Esophagus squamous epithelium (tissue), 5 donors: ENCODE data around the gene TIMP3. TPM values are rescaled to one million over a fixed set of nuclear protein-coding genes. Genes with fewer than 3 reads are reported as not detected.

Experiments
- DNase-seq: peaks from one replicate; lab custom pipeline; 2025; lab: John Stamatoyannopoulos, UW
- H3K27ac ChIP-seq, 4 donors: fragments of 200-600 bp; sonication (generic); one replicate each; pipeline ENCODE4 v1.5.1; 2016 to 2019; ENCODE audit warnings: mild to moderate bottlenecking in 1 of 4
- H3K27me3 ChIP-seq, 4 donors: fragments of 200-600 bp; sonication (generic); 1 replicate in 3 of 4; 2 replicates in 1 of 4; pipeline versions ENCODE4 v1.5.1 to v1.6.0; 2017 to 2021; ENCODE audit warnings: antibody characterized with exemption in 1 of 4
- H3K36me3 ChIP-seq, 3 donors: fragments of 200-600 bp; sonication (generic); one replicate each; pipeline ENCODE4 v1.5.1; 2016 to 2019
- H3K4me1 ChIP-seq, 3 donors: fragments of 200-600 bp; sonication (generic); one replicate each; pipeline ENCODE4 v1.5.1; 2017 to 2019
- H3K4me3 ChIP-seq, 4 donors: fragments of 200-600 bp; sonication (generic); 1 replicate in 3 of 4; 2 replicates in 1 of 4; pipeline ENCODE4 v1.5.1; 2016 to 2019; ENCODE audit warnings: mild to moderate bottlenecking in 2 of 4, moderate library complexity in 1 of 4
- H3K9me3 ChIP-seq, 3 donors: fragments of 200-600 bp; sonication (generic); one replicate each; pipeline ENCODE4 v1.5.1; 2016 to 2019
- POLR2A ChIP-seq, 4 donors: fragments of 450-650 bp; IDR thresholded peaks; one replicate each; pipeline ENCODE4 v1.6.1; 2017; ENCODE audit warnings: antibody characterized with exemption in 4 of 4, mild to moderate bottlenecking in 4 of 4, moderate library complexity in 3 of 4
- WGBS, 2 donors: methylation state at CpG; one replicate each; pipeline ENCODE4 v1.1.5; 2018; 5-methylcytosine and 5-hydroxymethylcytosine counted together
- intact Hi-C: fragments of 100-400 bp; cut with DNase I; formaldehyde crosslinking; loops from one replicate; pipeline ENCODE4 v1.15.0; 2022
- total RNA-seq, 4 donors: library from RNA; depleted of rRNA; stranded (reverse); fragments of >200 nt; gene quantifications; one replicate each; pipeline ENCODE4 v1.1.0, GENCODE V29; 2016
- TF ChIP-seq, protein P1 (sequence below), 6 experiments: fragments of 450-650 bp in 4 of 6; fragments of 200-600 bp in 2 of 6; sonication (generic) in 2 of 6; IDR thresholded peaks; one replicate each; pipeline ENCODE4 v1.5.1; 2016 to 2019; ENCODE audit warnings: antibody characterized with exemption in 6 of 6, mild to moderate bottlenecking in 4 of 6, moderate library complexity in 4 of 6
- donor health status: DM: yes; HTN: yes; CAD: no.

Gene TIMP3
- total RNA-seq, 4 donors from 2014 or later, result 15.3 to 306 (median 54.2) TPM

- peaks cover 0 to 19% (median 0%) of the 10 kb centered on the region in 3 donors for H3K4me1 ChIP-seq
- WGBS, 2 donors, result 72% methylated on average over 4 of the region's 4 CpGs
- H3K27me3 ChIP-seq, result peaks cover 0 to 11% (median 0%) of the 10 kb centered on the region in 4 donors
- no peak overlapping the region for H3K27ac ChIP-seq
- no peaks in the 10 kb centered on the region for H3K36me3 ChIP-seq
- intact Hi-C loops, result no loop called here
- no peak overlapping the region for H3K4me3 ChIP-seq
- H3K9me3 ChIP-seq, result no peaks in the 10 kb centered on the region
- TF ChIP-seq, protein P1, sequence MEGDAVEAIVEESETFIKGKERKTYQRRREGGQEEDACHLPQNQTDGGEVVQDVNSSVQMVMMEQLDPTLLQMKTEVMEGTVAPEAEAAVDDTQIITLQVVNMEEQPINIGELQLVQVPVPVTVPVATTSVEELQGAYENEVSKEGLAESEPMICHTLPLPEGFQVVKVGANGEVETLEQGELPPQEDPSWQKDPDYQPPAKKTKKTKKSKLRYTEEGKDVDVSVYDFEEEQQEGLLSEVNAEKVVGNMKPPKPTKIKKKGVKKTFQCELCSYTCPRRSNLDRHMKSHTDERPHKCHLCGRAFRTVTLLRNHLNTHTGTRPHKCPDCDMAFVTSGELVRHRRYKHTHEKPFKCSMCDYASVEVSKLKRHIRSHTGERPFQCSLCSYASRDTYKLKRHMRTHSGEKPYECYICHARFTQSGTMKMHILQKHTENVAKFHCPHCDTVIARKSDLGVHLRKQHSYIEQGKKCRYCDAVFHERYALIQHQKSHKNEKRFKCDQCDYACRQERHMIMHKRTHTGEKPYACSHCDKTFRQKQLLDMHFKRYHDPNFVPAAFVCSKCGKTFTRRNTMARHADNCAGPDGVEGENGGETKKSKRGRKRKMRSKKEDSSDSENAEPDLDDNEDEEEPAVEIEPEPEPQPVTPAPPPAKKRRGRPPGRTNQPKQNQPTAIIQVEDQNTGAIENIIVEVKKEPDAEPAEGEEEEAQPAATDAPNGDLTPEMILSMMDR (IDR thresholded peaks at IDR 0.05), result no peak
- TF ChIP-seq POLR2A (IDR thresholded peaks at IDR 0.05), result no peak
- no peak for DNase-seq
These were observed 80.9 kb downstream of the TIMP3 start for GRCh38 chr22:32882360-32882755.

DNA sequence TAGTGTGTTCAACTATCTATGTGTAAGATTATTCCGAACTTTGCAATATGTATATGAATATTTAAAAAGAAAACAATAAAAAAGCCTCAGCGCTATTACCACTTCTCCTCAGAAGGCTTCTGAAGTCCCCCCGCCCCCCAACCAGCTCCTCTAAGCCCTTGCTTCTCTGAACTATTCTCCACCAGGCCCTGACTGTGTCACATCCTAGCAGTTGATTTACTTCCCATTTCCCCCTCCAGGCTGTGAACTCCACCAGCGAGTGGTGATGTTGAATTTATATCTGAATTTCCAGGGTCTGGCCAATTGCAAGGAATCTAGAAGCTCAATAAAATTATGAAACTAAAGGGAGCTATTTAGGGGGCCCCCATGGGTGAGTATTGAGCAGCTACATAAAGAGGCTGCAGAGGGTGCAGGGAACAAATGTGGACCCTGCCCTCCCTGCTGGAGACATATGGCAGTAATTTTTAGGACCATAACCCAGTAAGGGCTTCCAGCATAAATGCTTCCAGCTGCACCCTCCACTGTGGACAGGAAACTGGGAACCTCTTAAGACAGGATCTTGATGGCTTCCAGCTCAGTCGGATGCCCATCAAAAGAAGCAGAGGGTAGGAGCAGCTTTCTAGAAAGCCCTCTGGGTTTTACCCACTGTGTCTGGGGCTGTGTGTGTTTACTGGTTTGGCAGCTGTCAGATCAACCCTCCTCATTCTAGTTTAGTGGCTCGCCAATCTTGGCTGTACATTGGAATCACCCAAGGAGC is 81.4 kb downstream of the TIMP3 start:
- no peak overlapping the region for H3K4me3 ChIP-seq
- intact Hi-C loops, result no loop called here
- no peak for DNase-seq
- H3K9me3 ChIP-seq, result no peaks in the 10 kb centered on the region
- no peak overlapping the region for H3K27ac ChIP-seq
- no peaks in the 10 kb centered on the region for H3K36me3 ChIP-seq
- WGBS, 2 donors, result 72 to 78% methylated on average over 6 of the region's 6 CpGs
- peaks cover 0 to 11% (median 0%) of the 10 kb centered on the region in 4 donors for H3K27me3 ChIP-seq
- peaks cover 0 to 23% (median 0%) of the 10 kb centered on the region in 3 donors for H3K4me1 ChIP-seq
- TF ChIP-seq POLR2A (IDR thresholded peaks at IDR 0.05), result no peak
- TF ChIP-seq, protein P1 (IDR thresholded peaks at IDR 0.05), result no peak

- 53 to 56% methylated on average over 7 of the region's 7 CpGs for WGBS, 2 donors
- TF ChIP-seq, protein P1 (IDR thresholded peaks at IDR 0.05), result no peak
- no peak for TF ChIP-seq POLR2A (IDR thresholded peaks at IDR 0.05)
- Histone ChIP-seq H3K4me3 (no peak overlapping the region), H3K27me3 (peaks cover 0 to under 1% (median 0%) of the 10 kb centered on the region in 4 donors), H3K27ac (no peak overlapping the region), H3K4me1 (peaks cover 0 to 5% (median 0%) of the 10 kb centered on the region in 3 donors), H3K36me3 (no peaks in the 10 kb centered on the region), H3K9me3 (no peaks in the 10 kb centered on the region)
- intact Hi-C loops, result no loop called here
- DNase-seq, result no peak
These were observed 85.9 kb downstream of the TIMP3 start for GRCh38 chr22:32887324-32887980.

GRCh38 chr22:32888976-32889375 is 87.5 kb downstream of the TIMP3 start:
- Histone ChIP-seq H3K4me1 (peaks cover 0 to 5% (median 0%) of the 10 kb centered on the region in 3 donors), H3K4me3 (no peak overlapping the region), H3K27ac (no peak overlapping the region), H3K27me3 (peaks cover 0 to 11% (median 0%) of the 10 kb centered on the region in 4 donors), H3K9me3 (no peaks in the 10 kb centered on the region), H3K36me3 (no peaks in the 10 kb centered on the region)
- DNase-seq, result no peak
- intact Hi-C loops, result no loop called here
- TF ChIP-seq POLR2A (IDR thresholded peaks at IDR 0.05), result no peak
- TF ChIP-seq, protein P1 (IDR thresholded peaks at IDR 0.05), result no peak
- 82 to 86% methylated on average over 3 of the region's 3 CpGs for WGBS, 2 donors

DNA sequence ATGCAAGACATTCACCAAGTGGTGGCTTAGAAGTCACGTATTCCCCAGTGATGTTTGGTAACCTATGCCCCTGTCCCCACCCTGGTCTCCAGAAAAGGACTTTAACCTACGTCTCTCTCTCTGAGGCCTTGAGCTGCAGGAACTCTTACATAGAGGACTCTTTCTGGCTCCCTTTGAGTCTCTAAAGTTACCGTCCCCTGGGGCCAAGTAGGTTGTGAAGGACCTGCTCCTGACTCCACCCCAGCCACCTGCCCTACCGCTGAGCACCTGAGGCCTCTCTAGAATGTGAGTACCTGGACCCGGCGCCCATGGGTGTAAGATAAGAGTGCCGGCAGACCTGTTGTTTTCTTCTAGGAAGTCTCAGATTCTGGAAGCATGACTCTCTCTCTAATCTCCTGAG is 95.4 kb downstream of the TIMP3 start:
- 86 to 92% methylated on average over 6 to 7 of the region's 7 CpGs for WGBS, 2 donors
- no peak overlapping the region for H3K27ac ChIP-seq
- no peak overlapping the region for H3K4me3 ChIP-seq
- intact Hi-C loops, result no loop called here
- TF ChIP-seq POLR2A (IDR thresholded peaks at IDR 0.05), result no peak
- TF ChIP-seq, protein P1 (IDR thresholded peaks at IDR 0.05), result no peak
- peaks cover 0 to 11% (median 0%) of the 10 kb centered on the region in 4 donors for H3K27me3 ChIP-seq
- no peak for DNase-seq
- no peaks in the 10 kb centered on the region for H3K4me1 ChIP-seq
- H3K9me3 ChIP-seq, result no peaks in the 10 kb centered on the region
- H3K36me3 ChIP-seq, result no peaks in the 10 kb centered on the region
